Sigmoid colon (tissue), 7 donors: ENCODE results near the gene ADORA1. TPM values are rescaled to one million over a fixed set of nuclear protein-coding genes. Genes with fewer than 3 reads are reported as not detected.

ENCODE experiments used
- DNase-seq: peaks from one replicate; pipeline ENCODE4 v3.0.0-alpha.2; 2019
- H3K27ac ChIP-seq, 4 donors: fragments of 200-600 bp; sonication (generic); one replicate each; pipeline ENCODE4 v1.5.1; 2016 to 2019; ENCODE audit warnings: mild to moderate bottlenecking in 1 of 4
- H3K27me3 ChIP-seq, 3 donors: fragments of 200-600 bp; sonication (generic); one replicate each; pipeline ENCODE4 v1.5.1; 2019; ENCODE audit warnings: mild to moderate bottlenecking in 1 of 3
- H3K36me3 ChIP-seq, 4 donors: fragments of 200-600 bp; sonication (generic); one replicate each; pipeline ENCODE4 v1.5.1; 2016 to 2019
- H3K4me1 ChIP-seq, 4 donors: fragments of 200-600 bp; sonication (generic); one replicate each; pipeline ENCODE4 v1.5.1; 2017 to 2019
- H3K4me3 ChIP-seq, 4 donors: fragments of 200-600 bp; sonication (generic); one replicate each; pipeline ENCODE4 v1.5.1; 2017 to 2019; ENCODE audit warnings: mild to moderate bottlenecking in 2 of 4, moderate library complexity in 1 of 4
- H3K9me3 ChIP-seq, 4 donors: fragments of 200-600 bp in 3 of 4; sonication (generic) in 3 of 4; one replicate each; pipeline versions ENCODE4 v1.5.1 to v1.6.1; 2013 to 2019
- EP300 ChIP-seq, 4 donors: sonication (generic); formaldehyde crosslinking; IDR thresholded peaks; one replicate each; pipeline ENCODE4 v1.6.1; 2017; ENCODE audit warnings: antibody characterized with exemption in 4 of 4
- POLR2A ChIP-seq, 2 donors: fragments of 450-650 bp; IDR thresholded peaks; one replicate each; pipeline ENCODE4 v1.6.1; 2016; ENCODE audit warnings: antibody characterized with exemption in 2 of 2, mild to moderate bottlenecking in 2 of 2, moderate library complexity in 2 of 2
- POLR2AphosphoS5 ChIP-seq, 4 donors: sonication (generic); formaldehyde crosslinking; IDR thresholded peaks; one replicate each; pipeline ENCODE4 v1.6.1; 2017; ENCODE audit warnings: antibody characterized with exemption in 4 of 4
- WGBS, 2 donors: extraction: QIAGEN DNeasy Blood & Tissue Kit; methylation state at CpG; one replicate each; pipeline ENCODE4 v1.1.7; 2013; 5-methylcytosine and 5-hydroxymethylcytosine counted together
- intact Hi-C: fragments of 100-400 bp; cut with DNase I; formaldehyde crosslinking; loops from one replicate; pipeline ENCODE4 v1.15.1; 2023
- polyA plus RNA-seq, 3 donors: library from polyadenylated mRNA; stranded (reverse); fragments of 200-250 nt; gene quantifications; one replicate each; pipeline ENCODE4 v1.2.3, GENCODE V29; 2013
- total RNA-seq, 4 donors: library from RNA; depleted of rRNA; stranded (reverse); fragments of >200 nt; gene quantifications; one replicate each; pipeline ENCODE4 v1.1.0, GENCODE V29; 2016
- TF ChIP-seq, protein P1 (sequence below), 4 experiments: fragments of 450-650 bp in 3 of 4; fragments of 200-600 bp in 1 of 4; IDR thresholded peaks; one replicate each; pipeline ENCODE4 v1.5.1; 2016 to 2019; ENCODE audit warnings: antibody characterized with exemption in 4 of 4, mild to moderate bottlenecking in 3 of 4, moderate library complexity in 2 of 4
- donor health status: healthy with polysubstance abuse.
- donor health status: Bipolar disorder and iron deficiency.
- donor health status: healthy.

ADORA1 gene
- total and polyA plus RNA-seq, 7 donors: 0.33 to 1.3 (median 1.0) TPM; not detected in 3

DNA sequence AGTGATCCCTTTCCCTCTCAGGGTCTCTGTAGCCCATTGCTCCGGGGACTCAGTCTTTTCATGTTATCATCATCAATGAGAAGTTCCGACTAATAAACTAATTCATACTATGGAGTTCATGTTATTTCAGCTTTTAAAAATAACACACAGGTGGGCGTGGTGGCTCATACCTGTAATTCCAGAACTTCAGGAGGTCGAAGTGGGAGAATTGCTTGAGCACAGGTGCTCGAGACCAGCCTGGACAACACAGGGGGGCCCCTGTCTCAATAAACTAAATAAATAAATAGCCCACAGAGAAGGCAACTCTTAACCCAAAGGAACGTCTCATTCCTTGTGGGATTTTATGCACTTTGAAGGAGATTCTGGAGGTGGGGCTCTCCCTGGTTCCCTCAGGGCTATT lies 33.6 kb downstream of the ADORA1 start:
- Histone ChIP-seq H3K9me3 (peaks cover 0 to 4% (median 0%) of the 10 kb centered on the region in 4 donors), H3K36me3 (no peaks in the 10 kb centered on the region), H3K27ac (no peak overlapping the region), H3K4me3 (no peak overlapping the region), H3K4me1 (no peaks in the 10 kb centered on the region), H3K27me3 (no peaks in the 10 kb centered on the region)
- no peak for DNase-seq
- intact Hi-C loops: no loop called here
- TF ChIP-seq, protein P1, sequence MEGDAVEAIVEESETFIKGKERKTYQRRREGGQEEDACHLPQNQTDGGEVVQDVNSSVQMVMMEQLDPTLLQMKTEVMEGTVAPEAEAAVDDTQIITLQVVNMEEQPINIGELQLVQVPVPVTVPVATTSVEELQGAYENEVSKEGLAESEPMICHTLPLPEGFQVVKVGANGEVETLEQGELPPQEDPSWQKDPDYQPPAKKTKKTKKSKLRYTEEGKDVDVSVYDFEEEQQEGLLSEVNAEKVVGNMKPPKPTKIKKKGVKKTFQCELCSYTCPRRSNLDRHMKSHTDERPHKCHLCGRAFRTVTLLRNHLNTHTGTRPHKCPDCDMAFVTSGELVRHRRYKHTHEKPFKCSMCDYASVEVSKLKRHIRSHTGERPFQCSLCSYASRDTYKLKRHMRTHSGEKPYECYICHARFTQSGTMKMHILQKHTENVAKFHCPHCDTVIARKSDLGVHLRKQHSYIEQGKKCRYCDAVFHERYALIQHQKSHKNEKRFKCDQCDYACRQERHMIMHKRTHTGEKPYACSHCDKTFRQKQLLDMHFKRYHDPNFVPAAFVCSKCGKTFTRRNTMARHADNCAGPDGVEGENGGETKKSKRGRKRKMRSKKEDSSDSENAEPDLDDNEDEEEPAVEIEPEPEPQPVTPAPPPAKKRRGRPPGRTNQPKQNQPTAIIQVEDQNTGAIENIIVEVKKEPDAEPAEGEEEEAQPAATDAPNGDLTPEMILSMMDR (IDR thresholded peaks at IDR 0.05): no peak
- no peak for TF ChIP-seq POLR2A (IDR thresholded peaks at IDR 0.05)
- TF ChIP-seq POLR2AphosphoS5 (IDR thresholded peaks at IDR 0.05): no peak
- 28 to 72% methylated on average over 6 of the region's 6 CpGs for WGBS, 2 donors

DNA sequence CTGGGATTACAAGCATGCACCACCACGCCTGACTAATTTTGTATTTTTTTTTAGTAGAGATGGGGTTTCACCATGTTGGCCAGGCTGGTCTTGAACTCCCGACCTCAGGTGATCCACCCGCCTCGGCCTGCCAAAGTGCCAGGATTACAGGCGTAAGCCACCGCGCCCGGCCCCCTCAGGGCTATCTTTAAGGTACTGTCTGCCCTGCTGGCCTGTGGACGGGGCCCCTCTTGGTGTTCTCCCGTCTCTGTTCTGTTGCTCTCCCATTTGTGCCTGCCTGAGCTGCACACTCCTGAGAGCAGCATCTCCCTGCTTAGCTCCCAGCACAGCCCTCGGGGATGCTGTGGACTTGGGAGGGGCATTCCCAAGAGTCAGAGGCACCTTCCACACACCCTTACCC lies 34.2 kb downstream of the ADORA1 start:
- Histone ChIP-seq H3K27ac (no peak overlapping the region), H3K36me3 (no peaks in the 10 kb centered on the region), H3K27me3 (no peaks in the 10 kb centered on the region), H3K4me1 (no peaks in the 10 kb centered on the region), H3K4me3 (no peak overlapping the region), H3K9me3 (peaks cover 0 to 4% (median 0%) of the 10 kb centered on the region in 4 donors)
- intact Hi-C loops: no loop called here
- TF ChIP-seq, protein P1 (IDR thresholded peaks at IDR 0.05): no peak
- TF ChIP-seq POLR2A (IDR thresholded peaks at IDR 0.05) (no peak), POLR2AphosphoS5 (IDR thresholded peaks at IDR 0.05) (no peak), EP300 (IDR thresholded peaks at IDR 0.05) (no peak)
- WGBS, 2 donors: 85 to 91% methylated on average over 11 of the region's 11 CpGs
- DNase-seq: no peak

DNA sequence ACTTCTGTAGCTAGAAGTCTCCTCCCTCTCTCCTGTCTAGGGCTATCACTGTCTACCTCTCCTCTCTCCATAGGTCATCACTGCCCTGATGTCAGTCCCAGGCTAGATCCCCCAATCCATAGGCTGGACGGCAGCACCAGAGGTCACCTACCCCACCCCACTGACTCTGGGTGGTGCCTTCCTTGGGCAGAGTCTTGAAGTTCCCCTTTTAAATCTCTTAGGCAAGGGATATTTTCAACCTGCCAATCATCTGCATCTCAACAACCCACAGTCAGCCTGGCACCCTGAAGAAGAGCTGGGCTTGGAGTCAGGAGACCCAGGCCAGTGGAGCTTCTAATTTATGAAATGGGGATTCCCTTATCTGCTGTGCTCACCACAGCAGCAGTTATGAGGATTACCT lies 34.9 kb downstream of the ADORA1 start:
- TF ChIP-seq EP300 (IDR thresholded peaks at IDR 0.05): no peak
- no peak for TF ChIP-seq POLR2A (IDR thresholded peaks at IDR 0.05)
- TF ChIP-seq POLR2AphosphoS5 (IDR thresholded peaks at IDR 0.05): no peak
- TF ChIP-seq, protein P1 (IDR thresholded peaks at IDR 0.05): no peak
- intact Hi-C loops: no loop called here
- no peak overlapping the region for H3K4me3 ChIP-seq
- DNase-seq: no peak
- H3K27ac ChIP-seq: no peak overlapping the region
- no peaks in the 10 kb centered on the region for H3K36me3 ChIP-seq
- H3K4me1 ChIP-seq: no peaks in the 10 kb centered on the region
- 52 to 75% methylated on average over 1 of the region's 1 CpG for WGBS, 2 donors
- H3K27me3 ChIP-seq: no peaks in the 10 kb centered on the region
- H3K9me3 ChIP-seq: peaks cover 0 to 4% (median 0%) of the 10 kb centered on the region in 4 donors

DNA sequence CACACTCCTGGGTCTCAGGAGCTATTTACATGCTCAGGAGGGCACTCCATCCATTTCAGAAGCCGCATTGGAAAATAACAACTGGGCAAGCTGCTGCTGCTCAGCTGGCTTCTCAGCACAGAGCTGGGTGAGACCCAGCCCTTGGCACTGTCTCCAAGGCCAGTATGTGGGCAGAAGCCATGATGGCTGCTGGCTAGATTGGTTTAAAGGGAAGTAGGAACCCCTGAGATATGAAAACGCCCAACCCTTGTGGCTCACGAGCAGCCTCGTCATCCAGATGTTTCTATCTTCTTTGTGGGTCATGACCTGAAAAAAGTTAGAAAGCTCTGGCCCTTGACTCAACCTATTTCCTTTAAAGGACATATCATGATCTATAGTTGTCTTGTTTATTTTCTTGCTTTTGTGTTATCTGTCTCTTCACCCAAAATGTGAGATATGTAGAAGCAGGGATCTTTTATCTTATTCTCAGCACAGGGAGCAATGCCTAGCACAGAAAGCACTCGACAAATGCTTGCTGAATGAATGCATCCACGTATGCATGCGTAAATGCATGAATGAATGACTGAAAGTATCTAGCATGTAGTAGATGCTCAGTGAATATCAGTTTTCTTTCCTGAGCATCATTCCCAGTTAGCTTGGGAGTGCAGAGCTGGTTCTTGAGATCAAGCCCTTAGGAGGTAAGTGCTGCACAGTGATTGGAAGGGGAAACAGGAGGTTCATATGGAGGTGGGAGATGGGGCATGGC lies 36.5 kb downstream of the ADORA1 start:
- Histone ChIP-seq H3K36me3 (no peaks in the 10 kb centered on the region), H3K4me3 (no peak overlapping the region), H3K9me3 (no peaks in the 10 kb centered on the region), H3K27me3 (no peaks in the 10 kb centered on the region), H3K4me1 (no peaks in the 10 kb centered on the region), H3K27ac (no peak overlapping the region)
- TF ChIP-seq EP300 (IDR thresholded peaks at IDR 0.05) (no peak), POLR2AphosphoS5 (IDR thresholded peaks at IDR 0.05) (no peak), POLR2A (IDR thresholded peaks at IDR 0.05) (no peak)
- TF ChIP-seq, protein P1 (IDR thresholded peaks at IDR 0.05): no peak
- DNase-seq: no peak
- intact Hi-C loops: no loop called here
- WGBS, 2 donors: 79% methylated on average over 7 of the region's 7 CpGs
